RPMI7951 (cell line): ENCODE data around the gene ITSN1. TPM values are rescaled to one million over a fixed set of nuclear protein-coding genes. Genes with fewer than 3 reads are reported as not detected.
"Not testable (repeated sequence)": the region's sequence is repeated elsewhere in the genome, so short reads cannot be mapped to it uniquely, and the experiment has no call there.

Experiments used
- DNase-seq: peaks from one replicate; pipeline ENCODE4 v3.0.0-alpha.2; 2012; ENCODE audit warnings: low read depth
- total RNA-seq: library from RNA; depleted of rRNA; stranded (reverse); fragments of >200 nt; shearing (Covaris generic); gene quantifications from 2 replicates; pipeline ENCODE4 v1.2.3, GENCODE V29; 2014

Gene ITSN1
- total RNA-seq, 1 experiment from 2014 or later: 25.8 TPM

DNA sequence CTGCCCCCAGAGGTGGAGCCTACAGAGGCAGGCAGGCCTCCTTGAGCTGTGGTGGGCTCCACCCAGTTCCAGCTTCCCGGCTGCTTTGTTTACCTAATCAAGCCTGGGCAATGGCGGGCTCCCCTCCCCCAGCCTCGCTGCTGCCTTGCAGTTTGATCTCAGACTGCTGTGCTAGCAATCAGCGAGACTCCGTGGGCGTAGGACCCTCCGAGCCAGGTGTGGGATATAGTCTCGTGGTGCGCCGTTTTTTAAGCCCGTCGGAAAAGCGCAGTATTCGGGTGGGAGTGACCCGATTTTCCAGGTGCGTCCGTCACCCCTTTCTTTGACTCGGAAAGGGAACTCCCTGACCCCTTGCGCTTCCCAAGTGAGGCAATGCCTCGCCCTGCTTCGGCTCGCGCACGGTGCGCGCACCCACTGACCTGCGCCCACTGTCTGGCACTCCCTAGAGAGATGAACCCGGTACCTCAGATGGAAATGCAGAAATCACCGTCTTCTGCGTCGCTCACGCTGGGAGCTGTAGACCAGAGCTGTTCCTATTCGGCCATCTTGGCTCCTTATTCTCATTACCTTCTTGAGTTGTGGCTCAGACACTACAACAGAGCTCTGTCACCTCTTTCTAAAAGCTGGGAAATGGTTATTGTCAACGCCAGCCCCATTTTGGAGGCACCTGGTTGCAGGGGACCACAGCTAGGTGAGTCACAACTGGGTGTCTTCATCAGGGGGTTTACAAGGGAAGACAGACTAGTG is 288.9 kb downstream of the ITSN1 start:
- not testable (repeated sequence) for DNase-seq

DNA sequence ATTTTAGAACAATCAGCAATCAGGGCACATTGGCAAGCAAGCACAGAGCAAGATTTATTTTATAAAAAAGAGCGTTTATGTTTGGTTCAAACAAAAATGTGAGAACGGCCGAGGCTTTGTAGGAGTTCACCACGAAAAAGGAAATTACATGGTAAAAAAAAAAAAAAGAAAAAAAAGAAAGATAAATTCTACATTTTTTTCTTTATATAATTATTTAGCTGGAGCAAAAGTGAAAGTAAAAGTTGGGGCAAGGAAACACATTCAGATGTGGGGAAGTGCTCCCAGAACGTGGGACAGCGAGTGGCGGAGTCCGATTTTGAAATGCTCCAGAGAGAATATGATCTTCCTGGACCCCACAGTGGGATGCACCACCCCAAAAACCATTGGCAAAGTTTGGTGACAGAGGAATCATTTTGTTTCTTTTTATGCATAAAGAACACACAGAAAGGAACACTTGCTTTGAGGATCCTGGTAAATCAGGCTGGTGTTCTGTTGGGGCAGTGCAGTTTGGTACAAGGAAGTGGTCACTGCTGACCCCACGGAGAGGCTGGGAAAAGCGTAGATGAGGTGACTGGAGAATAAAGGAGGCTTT is 289.6 kb downstream of the ITSN1 start:
- peak; percentile 10 for DNase-seq

DNA sequence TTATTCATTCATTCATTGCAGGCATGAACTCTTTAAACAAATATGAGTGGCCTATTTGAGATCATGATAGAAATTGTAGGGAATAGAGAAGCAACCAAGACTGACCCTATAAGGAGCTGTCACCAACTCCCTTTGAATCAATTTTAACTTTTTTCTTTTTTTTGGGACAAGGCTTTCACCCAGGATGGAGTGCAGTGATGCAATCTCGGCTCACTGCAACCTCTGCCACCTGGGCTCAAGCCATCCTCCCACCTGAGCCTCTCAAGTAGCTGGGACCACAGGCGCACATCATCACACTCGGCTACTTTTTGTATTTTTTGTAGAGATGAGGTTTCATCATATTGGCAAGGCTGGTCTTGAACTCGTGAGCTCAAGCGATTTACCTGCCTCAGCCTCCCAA is 290.4 kb downstream of the ITSN1 start:
- no peak for DNase-seq

DNA sequence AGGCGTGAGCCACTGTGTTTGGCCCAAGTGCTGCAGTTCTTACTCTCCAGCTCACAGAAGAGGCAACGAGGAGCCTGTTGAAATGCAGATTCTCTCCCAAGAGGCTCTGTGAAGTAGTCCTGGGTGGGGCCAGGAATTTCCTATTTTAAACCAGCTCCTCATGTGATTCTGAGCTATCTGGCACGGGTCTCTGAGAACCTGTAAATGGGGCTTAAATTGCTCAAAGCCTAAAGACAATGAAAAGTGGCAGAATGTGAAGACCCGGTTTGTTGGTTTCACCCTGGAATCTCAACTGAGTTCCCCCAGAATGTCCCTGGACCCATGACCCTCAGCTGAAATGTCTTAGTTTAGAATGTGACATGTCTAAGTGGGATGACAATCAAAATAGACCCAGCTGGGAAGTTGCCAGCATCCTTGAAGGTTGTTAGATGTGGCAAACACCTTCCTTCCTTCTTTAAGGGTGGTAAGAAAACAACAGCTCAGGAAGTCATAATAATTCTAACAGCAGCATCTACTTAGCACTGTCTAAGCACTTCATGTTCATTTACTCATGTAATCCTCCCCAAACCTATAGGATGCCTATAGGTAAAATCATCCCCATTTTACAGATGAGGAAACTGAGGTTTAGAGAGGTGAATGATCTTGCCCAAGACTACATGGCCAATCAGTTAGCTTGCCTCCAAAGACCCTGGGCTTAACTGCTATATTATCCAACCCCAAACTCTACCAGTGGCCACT is 294.2 kb downstream of the ITSN1 start:
- no peak for DNase-seq

DNA sequence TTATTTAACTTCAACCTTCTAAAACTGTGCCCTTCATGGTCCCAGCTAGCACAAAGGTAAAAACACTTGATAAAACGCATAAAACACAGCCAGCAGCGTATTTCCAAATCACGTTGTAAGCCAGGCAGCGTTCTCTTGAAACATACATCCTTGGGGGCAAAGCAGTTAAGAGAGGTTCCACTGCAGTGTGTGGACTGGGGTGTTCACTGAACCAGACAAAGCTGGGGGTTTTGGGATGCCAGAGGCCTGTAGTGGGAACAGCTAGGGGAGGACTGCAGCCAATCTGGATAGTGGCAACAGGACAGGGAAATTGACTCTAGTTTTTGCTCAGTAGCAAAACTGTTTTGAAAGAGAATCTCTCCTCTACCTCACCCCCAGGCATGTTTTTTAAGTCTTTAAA is 294.8 kb downstream of the ITSN1 start:
- no peak for DNase-seq

DNA sequence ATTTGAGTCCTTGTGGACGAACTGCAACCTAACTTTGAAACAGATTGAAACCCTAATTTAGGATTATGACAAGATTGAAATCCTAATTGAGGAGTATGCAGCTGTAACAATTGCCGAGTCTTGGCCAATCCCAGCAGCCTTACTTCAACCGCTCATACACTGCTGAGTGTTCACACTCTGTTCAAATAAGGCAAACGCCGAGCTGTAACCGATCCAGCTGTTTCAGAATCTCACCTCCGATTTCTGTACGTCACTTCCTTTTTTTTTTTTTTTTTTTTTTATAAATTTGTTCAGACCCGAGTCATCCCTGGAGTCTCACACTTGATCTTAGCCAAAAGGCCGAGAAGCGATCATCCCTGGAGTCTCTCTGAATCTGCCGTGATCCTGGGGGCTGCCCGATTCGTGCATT is 295.6 kb downstream of the ITSN1 start:
- no peak for DNase-seq

DNA sequence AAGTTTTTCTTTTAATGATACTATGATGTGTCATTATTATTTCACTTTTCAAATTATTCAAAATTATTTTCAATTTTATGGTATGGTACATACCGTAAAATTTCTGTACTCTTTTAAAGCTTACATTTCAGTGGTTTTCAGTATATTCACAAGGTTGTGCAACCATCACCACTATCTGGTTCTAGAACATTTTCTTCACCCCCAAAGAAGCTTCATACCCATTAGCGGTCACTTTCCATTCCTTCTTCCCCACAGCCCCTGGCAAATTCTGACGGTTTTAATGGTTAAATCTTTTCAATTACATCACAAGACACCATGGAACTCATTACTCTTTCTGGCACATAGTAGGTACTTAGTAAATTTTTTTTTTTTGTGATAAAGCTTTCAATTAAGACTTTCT is 296.1 kb downstream of the ITSN1 start:
- no peak for DNase-seq

DNA sequence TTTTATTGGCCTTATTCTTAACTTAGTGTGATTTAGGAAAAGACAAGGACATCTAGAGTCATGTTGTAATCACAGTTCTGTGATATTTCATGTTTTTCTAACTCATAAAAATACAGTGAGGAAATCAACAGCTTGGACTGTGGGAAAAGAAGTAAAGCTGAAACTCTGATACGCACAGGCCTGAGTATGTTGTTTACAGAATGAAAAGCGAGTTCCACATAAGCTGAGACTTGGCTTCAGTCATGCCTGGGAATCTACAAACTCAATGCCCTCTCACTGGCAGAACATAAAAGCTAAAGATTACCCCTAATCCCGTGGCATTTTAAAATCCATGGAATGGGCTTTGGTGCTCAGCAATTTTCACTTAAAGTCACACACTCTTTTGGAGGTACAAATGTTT is 296.9 kb downstream of the ITSN1 start:
- no peak for DNase-seq

DNA sequence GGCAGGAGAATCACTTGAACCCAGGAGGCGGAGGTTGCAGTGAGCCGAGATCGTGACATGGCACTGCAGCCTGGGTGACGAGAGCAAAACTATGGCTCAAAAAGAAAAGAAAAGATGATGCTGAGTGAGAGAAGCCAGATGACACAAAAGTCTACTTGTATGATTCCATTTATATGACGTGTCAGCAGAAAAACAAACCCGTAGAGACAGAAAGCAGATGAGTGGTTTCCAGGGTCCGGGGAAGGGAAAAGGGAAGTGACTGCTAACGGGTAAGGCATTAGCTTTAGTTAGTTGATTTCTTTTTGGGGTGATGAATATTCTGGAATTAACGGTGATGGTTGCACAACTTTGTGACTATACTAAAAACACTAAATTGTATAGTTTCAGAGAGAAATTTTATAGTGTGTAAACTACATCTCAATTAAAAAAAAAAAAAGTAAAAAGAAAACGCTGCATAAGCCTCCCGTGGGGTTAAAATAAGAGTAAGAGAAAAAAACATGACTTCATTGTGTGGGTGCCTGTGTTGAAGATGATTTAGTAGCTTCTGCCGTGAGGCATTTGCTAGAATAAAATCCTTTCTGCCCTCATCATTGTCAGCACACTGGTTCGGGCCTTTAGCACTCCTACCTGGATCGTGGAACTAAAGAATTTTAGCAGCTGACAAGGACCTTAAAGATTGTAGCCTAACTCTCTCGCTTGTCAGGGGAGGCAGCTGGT is 298.0 kb downstream of the ITSN1 start:
- no peak for DNase-seq

DNA sequence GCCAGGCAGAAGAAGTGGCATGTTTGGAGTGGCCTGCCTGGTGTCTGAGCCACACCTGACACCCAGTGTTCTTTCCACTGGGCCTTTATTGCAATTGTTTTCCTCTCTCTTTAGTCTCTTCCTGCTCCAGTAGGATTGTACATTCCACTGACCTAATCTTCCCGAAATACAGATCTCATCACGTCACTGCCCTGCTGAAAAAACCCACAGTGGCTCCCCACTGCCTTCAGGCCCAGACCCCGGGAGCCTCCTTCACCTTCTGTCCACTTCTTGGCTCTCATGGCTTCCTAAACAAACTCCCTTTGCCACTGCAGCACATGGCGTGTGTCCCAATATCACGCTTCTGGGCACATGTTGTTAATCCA is 298.6 kb downstream of the ITSN1 start:
- DNase-seq: no peak

DNA sequence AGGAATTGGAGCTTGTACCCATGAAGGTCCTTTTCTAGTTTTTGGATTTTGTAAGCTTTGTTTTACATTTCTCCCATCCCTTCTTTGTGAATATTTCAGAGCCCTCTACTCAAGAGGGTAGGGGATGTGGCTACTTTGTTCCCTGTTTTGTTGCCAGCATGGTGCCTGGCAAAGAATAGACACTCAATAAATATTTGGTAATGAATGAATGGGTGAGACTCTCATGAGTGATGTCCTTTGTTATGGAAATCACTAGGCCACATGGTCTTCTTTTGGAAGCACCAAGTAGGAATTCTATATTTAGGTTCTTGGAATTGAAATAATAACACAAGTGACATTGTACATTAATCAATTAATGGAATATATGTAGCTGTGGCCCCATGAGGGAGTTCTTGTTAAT is 300.1 kb downstream of the ITSN1 start:
- no peak for DNase-seq

DNA sequence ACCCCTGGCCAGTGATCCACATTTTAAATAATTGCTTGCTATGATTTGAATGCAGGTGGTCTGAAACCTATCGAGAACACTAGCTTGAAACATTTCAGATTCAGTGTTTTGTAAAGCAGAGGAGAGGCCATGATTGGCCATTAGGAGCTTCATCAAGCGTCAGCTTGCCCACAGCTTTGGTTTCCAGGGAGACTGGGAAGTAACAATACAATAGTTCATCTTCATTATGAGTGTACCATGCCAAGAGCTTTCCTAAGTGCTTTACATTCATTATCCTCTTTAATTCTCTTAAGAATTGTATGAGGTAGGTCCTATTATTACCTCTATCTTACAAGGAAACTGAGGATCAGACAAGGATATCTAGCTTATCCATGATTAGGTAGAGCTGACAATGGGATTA is 301.0 kb downstream of the ITSN1 start:
- DNase-seq: no peak

DNA sequence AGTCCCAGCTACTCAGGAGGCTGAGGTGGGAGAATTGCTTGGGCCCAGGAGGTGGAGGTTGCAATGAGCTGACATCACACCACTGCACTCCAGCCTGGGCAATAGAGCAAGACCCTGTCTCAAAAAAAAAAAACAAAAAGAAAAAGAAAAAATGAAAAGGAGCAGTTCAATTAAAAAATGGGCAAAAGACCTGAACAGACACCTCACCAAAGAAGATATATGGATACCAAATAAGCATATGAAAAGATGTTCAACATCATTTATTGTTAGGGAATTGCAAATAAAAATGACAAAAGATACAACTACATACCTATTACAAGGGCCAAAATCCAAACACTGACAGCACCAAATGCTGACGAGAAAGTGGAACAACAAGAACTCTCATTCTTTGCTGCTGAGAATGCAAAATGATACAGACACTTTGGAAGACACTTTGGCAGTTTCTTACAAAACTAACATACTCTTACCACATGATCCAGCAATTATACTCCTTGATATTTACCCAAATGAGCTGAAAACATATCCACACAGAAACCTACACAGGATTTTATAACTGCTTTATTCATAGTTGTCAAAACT is 302.0 kb downstream of the ITSN1 start:
- no peak for DNase-seq

DNA sequence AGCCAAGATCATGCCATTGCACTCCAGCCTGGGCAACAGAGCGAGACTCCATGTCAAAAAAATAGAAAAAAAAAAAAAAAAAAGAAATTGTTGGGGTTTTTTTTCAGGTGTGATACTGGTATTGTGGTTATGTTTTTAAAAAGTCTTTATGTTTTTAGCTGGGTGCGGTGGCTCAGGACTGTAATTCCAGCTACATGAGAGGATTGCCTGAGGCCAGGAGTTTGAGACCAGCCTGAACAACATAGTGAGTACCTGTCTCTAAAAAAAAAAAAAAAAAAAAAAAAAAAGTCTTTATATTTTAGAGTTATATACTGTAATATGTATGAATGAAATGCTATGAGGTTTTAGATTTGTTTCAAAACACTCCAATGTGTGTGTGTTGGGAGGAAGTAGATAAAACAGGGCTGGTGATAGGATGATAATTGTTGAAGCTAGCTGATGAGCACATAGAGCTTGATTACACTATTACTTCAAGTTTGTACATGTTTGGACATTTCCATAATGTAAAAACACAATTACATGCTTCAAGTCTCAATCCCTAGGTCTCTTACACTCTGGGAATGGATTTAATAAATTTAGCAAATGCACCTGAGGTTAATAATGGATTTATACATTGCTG is 303.5 kb downstream of the ITSN1 start:
- DNase-seq: no peak

DNA sequence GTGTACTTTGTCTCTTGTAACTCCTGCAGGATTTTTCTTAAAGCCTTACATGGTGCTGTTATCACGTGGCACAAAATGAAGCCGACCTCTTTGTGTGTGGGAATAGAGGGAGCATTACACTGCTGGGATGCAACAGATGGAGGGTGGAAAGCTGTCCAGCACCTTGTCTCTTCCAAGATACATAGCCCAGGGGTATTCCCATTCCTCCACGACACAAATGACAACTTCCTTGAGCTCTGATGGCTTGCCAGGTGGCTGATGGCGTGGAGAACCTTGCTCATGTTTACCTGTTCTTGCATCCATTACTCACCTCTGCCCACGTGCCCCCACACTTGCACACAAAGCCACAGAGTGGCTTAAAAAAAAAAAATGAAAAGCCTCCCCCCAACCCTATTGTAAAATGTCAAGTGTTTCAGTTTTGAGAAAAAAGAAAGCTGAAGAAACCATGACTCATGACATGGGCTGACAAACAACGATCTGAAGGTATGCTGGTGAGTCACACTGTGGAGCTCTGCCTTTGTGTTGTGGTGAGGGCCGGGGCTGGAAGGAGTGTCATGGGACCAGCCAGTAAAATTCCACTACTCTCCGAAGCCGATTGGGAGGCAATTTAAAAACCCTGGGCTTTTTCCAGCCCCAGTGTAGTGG is 305.3 kb downstream of the ITSN1 start:
- DNase-seq: peak; percentile 97

DNA sequence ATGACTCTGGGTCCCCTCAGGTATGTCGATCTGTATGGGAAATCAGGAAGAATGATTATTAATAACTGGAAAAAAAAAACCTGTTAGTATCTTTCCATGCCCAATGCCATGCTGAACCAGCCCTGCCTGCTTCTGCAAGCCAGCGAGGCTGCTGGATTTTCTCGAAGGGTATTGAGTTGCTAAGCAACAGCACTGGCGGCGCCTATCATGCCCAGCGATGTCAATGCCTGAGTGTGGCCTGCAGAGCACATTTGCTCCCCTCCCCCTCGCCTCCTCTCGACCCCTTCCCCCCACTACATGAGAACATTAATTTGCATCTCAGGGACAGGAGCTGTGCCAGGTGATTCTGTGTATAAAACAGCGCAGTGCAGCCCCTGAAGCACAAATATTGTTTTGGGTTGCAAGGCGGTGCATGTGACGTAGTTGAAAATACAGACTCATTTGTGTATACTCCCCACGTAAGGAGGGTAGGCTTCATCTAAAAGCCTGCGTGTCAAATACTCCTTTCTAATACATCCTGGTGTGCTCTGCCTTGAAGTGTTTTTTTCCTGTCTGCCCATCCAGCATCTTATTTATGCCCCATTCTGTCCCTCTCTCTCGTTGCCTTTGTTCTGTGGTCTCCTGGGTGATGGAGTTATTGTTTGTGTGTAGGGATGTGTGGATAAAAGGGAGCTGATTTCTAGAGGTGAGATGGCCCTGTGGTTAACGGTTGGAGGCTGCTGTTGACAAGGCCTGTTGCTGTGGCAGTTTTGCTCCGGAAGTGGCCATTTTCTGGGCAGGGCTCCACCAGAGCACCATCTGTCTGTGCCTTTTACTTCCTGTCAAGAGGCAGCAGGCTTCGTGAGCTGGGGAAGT is 306.0 kb downstream of the ITSN1 start:
- peak; percentile 79 for DNase-seq

DNA sequence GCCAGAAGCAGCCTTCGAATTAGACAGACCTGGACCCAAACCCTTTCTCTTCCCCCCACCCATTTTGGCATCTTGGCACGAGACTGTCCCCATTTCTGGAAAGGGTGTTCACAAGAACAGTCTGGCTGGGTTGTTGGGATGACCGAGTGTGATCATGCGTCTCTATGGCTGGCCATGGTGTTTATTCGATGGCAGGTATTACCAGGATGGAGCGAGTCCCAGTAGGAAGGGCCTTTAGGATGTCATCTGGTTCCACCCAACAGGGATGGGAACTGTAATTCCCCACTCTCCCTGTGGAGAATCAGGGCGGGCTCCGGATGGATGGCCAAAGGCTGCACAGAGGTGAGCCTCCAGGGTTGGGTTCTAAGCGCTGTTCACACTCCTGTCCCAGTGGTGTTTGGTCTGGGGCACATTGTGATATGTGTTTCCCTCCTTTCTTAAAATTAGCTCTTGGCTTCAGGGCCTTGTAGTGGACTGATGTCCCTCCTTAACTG is 306.7 kb downstream of the ITSN1 start:
- no peak for DNase-seq
